Activated CD4-positive, alpha-beta T cell treated with anti-CD3 and anti-CD28 coated beads, Interleukin-2, amount 50 U/mL, for 48 hours (primary cell): Measurements from ENCODE around the gene SYNE3.

Experiments used
- DNase-seq, 2 experiments: peaks; one replicate each; pipeline ENCODE4 v3.0.0-alpha.2; 2020

The SYNE3 gene

DNA sequence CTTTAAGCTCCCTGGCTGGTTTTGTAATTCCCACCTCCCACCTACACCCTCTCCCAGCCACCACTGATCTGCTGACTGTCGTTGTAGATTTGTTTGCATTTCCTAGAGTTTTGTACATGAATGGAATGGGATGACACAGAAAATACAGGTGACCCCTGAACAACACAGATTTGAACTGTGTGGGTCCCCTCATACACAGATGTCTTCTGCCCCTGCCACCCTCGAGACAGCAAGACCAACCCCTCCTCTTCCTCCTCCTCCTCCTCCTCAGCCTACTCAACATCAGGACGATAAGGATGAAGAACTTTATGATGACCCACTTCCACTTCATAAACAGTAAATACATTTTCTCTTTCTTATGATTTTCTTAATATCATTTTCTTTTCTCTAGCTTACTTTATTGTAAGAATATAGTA is 28.8 kb downstream of the SYNE3 start:
- no peak for DNase-seq

DNA sequence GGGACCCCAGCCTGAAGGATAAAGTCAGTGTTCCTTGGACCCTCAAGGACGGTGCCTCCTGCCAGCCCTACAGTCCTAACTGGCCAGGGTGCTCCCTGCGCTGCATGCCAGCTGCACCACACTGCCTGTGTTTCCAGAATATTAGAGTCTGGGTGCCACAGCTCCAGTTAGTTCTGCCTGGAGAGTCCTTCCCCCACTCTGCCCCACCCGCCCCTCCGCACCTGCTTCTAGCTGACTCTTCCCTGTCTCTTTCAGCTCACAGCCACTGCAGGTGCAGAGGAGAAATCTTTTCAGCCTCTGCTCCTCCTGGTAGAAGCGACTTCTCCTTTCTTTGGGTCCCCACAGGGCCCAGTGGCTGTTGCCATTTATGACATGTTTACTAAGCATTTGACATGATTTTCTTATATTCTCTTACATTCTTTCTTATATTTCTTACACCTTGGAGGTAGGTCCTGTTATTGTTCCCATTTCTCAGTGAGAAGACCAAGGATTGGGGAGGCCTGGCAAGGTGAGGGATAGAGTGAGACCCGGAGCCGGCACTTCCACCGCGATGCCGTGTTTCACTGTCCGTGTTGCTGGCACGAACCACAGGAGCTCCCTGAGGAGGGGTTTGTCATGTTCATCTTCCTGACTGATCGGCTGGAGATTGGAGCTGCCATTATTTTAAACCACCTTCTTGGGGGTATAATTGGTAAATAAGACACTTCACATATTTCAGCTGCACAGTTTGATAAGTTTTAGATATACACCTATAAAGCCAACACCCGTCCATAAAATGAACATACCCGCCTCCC is 29.4 kb downstream of the SYNE3 start:
- DNase-seq: no peak

- no peak for DNase-seq
Observed at GRCh38 chr14:95485222-95485819, 31.1 kb downstream of the SYNE3 start.

DNA sequence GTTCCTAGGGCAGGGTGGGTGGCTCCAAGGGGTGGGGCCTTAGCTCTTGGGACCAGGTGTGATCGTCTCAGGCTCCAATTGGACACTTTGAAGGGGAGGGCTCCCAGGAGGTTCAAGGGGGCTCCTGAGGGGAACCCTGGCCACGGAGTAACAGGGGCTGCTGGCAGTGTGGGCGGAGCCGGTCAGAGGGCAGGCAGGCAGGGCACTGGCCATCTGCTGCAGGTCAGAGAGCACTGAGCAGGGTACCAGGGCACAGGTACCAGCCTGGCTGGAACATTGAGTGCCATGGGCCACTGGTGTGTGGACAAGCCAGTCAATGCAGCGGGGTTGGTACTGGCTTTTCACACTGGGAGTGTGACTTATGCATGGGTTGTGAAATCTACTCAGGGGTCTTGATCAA is 32.2 kb downstream of the SYNE3 start:
- DNase-seq: no peak

DNA sequence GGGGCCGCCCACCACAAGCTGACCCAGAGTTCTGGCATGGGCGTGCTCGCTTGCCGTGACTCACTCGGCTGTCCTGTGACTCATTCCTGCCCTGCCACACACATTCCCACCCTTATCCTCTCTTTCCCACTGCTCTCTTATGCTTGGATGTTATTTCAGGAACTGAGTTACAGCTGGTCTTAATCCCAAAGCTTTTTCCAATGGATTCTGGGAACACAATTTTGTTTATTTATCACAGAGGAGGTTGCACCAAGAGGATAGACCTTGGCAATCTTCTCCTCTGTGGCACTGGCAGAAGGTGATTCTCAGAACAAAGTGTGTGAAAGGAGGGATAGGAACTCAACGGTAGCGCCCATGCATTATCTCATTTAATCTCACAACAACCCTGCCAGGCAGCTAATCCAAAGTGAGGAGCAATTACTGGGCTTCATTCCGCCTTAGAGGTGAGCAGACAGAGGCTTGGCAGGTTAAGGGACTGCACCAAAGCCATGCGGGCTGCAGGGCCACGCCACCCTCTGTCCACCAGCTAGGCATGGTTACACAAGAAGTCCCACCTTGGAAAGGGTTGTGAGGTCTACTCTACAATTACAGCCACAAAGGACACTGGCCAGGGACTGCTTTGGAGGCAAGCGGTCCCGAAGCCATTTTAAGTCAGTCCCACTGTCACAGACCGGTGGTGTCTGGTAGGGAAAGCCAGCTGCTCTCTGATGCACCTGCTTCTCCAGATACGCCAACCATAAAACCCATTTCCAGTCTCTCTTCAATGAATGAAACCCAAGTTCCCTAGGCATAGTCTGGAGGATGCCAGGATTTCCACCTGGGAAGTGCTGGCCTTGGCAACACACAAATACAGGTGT is 32.9 kb downstream of the SYNE3 start:
- no peak for DNase-seq

GRCh38 chr14:95482627-95483308 is 33.7 kb downstream of the SYNE3 start:
- no peak for DNase-seq

DNA sequence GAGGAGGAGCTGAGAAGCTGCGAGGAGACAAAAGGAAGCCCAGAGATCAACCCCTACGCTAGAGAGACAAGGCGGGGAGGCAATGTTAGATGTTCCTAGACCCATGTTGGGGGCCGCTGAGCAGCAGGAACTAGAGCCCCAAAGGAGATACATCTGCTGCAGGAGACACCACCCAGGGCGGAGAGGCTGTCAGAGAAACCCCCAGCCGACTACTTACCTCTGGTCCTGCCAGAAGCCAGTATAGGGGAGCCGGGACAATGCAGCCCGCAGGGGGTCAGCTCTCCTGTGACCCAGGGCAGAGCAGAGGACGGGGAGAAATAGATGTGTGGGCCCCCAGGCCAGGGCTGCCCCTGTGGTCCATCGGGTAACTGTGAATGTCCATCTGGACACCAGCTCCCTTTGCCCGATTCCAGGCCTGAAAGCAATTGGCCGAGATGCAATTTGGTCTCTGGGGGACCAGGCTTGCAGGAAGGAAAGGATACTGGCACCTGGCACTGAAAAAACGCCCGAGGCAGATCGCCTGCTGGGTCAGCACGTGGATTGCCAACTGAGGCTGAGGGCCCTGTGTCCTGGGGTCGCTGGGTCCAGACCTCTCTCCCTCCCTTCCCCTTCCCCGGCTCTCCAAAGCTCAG is 34.9 kb downstream of the SYNE3 start:
- no peak for DNase-seq

DNA sequence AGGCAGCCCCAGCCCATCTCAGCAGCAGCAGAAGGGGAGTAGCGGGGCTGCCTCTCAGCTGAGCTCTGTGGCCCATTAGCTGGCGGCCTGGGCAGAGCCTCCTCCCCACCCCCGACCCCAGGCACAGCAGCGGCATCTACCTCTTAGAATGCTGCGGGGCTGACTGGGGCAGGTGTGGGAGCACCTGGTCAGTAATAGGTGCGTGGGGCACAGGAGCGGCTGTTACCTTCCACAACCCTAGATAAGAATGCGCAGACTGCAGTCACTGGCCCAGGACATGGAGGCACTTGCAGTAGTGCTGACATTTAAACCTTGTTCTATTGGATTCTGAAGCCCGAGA is 35.6 kb downstream of the SYNE3 start:
- DNase-seq: no peak

DNA sequence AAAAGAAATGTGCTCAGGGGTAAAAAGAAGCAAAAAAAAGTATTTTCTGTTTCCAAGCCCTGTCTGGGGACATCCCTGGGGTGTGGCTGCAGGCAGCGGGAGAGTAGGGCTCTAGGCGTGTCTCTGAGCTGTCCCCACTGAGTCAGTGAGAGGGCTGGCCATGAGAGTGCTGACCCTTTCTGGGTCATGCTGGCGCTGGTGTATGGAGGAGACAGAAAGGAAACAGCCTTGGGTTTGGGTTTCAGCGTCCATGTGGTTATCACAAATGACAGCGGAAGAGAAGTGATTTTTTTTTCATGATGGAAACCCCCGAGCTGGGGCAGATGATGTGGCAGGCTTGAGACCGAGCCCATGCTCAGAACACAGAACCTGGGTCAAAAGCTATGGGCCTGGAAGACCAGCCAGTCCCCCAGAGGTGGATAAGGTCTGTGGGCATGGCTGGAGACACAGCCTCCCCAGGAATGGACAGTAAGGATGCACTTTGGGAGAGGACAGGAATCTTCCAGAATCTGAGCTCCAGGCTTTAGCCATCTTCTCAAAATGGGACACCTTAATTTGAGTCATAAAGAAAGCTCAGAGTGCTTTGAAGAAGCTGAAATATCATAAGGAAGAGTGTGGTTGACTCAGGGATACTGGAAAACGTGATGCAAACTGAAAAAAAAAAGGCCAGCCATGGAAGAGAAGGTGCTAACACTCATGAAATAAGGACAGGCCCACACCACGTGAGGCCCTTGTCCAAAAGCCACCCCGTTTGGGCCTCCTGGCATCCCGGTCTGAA is 36.2 kb downstream of the SYNE3 start:
- DNase-seq: peak; percentile 47 to 50

GRCh38 chr14:95479494-95479893 is 37.0 kb downstream of the SYNE3 start:
- DNase-seq: no peak

GRCh38 chr14:95478818-95479217 is 37.6 kb downstream of the SYNE3 start:
- DNase-seq: no peak

DNA sequence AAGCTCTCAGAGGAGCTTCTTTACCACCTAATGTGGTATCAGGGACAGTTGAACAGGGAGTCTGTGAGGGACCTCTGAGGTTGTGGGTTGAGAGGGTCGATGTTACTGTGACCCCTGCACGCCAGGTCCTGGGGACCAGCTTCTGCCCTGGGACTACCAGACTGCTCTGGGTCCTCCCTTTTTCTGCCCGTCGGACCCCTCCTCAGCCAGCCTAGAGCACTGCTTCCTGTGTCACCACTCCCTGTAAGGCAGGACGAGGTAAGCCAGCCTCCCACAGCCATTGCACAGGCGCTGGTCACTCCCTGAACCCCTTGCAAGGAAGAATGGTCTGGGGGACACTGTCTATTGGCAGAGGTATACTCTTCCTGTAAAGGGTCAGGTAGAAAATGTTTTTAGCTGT is 38.1 kb downstream of the SYNE3 start:
- DNase-seq: no peak

DNA sequence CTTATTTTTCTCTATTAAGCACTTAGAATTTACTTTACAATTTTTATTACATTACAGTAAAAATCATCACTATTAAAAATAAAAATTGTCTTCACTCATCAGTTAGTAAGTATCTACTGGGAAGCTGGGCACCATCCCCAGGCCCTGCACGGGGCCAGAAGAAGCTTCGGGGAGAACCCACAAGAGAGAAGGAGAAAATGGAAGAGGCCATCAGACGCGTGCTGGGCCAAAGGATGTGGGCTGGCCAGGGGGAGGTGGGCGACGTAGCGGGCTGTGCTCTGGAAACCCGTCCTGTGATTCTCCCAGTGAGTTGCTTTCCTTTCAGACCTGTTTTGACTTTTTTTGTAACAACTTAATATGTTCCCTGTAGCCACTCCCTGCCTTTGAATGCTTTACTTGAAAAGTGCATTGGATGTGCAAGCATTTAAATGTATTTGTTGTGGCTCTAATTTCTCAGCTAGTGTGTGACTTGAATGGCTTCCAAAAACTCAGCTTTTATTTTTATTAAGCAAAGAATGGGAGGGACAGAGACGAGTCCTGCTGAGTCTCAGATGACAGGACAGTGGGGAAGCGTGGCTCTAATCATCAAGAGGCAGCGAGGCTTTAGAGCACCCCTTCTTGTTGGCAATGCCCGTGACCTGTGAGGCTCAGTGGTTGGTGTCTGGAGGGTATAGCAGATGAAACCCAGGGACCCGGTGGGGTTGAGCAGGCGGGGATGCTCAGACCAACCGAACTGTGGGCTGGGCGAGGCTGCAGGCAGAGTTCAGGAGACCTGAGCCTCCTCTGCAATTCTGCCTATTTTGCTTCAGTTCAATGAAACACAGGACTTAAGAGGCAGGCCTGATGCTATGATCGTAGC is 38.8 kb downstream of the SYNE3 start:
- DNase-seq: no peak

GRCh38 chr14:95476747-95477146 is 39.7 kb downstream of the SYNE3 start:
- no peak for DNase-seq

DNA sequence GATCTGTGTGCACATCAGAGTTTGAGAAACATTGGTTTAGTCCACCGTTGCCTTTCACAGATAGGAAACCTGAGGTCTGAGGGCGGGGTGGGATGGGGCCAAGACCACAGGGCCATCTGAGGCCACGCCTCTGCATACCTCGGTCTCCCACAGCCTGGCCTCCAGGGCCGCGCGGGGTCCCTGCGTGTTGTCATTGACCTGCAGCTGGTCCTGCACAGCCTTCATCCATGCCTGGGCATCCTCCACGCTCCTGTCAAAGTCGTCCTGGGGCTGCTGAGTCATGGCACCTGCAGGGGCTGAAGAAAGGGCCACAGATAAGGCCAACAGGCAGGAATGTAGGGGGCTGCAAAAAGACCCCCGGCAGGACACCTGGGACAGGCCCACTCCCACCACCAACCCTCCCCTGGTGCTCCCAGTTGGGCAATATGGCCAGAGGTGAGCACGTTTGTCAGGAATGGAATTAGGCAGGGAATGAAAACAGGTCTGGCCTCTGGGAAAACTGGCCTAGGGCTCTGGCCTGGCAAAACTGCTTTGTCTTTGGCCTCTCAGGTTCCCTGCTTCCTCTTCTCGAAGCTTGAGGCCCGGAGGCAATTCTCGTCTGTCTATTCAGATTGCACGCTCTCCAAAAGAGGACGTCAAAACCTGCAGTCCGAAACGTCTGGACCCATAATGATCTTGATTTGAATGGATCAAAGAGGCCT is 40.8 kb downstream of the SYNE3 start:
- DNase-seq: no peak

DNA sequence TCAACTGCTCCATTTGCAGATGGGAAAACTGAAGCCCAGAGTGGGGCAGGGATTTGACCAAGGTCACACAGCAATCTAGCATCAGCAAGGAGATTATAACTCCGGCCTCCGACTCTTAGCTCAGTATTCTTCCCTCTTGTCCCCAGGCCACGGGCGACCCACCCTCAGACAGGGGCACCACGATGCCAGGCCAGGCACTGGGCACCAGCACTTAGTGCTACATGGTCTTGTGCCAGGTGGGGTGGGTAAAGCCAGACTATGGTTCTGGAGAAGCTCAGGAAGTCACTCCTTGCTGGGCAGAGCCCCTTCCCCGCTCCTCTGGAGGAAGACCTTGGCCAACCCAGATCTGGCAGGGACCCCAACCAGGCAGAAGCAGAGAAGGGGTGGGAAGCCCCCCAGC is 41.5 kb downstream of the SYNE3 start:
- no peak for DNase-seq

DNA sequence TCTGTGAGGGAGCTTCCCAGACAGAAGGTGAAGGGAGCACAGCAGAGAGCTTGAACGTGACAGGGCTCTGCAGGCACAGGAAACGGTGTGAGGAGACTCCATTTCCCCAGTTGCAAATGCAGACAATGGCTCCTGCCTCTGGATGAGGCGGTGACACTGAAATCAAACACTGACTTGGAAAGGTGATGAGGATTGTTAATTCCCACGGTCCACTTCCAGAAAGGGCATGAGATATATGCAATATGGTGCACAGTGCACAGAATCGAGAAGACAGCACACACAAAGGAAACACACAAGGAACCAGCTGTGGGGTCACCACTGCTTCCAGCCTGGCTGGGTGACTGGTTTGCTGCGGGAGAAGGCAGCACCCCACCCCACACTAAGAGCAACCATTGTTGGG is 42.0 kb downstream of the SYNE3 start:
- DNase-seq: no peak

DNA sequence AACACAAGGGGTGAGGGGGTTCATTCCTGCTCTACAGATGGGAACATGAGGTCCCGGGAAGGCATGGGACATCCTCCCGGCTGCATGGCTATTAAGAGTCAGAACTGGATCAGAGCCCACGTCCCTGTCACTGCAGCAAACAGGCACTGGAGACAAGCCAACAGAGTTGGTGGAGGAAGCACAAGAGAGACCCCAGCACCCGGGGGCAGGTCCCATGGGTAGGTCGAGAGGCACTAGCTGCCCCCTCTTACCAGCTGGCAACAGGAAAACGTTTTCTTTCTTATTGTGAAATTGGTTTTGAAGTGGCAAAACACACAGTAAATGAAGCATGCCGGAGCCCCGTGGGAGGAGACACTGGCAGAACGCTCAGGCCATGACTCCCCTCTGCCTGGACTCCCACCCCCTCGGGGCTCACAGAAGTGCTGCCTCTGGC is 43.6 kb downstream of the SYNE3 start:
- DNase-seq: no peak

DNA sequence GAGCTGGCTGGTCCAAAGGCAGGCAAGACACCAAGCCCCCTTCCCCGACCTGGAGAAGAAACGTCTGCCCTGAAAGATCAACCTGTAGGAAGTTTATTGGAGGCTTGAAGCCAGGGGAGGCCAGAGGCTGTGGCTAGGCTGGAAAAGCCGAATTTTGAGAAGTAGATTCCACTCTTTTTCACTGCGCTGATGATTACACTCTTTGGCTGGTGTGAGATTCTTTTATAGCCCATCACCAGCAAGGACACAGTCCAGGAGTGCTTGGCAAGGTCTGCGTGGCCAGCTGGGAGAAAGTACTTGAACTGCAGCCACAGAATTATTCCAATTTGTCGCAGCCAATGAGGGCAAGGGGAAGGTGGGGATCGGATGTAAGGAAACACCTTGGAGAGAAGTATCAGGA is 45.0 kb downstream of the SYNE3 start:
- DNase-seq: no peak

GRCh38 chr14:95471016-95471415 is 45.4 kb downstream of the SYNE3 start:
- DNase-seq: no peak
